Activated CD8-positive, alpha-beta T cell treated with anti-CD3 and anti-CD28 coated beads for 36 hours (primary cell): ENCODE measurements around the gene PTGER3. TPM values are rescaled to one million over a fixed set of nuclear protein-coding genes. Genes with fewer than 3 reads are reported as not detected.
"Not testable (repeated sequence)": the region's sequence is repeated elsewhere in the genome, so short reads cannot be mapped to it uniquely, and the experiment has no call there.

Experiments
- ATAC-seq: fragments of 200-7000 bp; cut with Tn5 transposase; one replicate; pipeline ENCODE4 v1.10.0; 2021; ENCODE audit warnings: mild to moderate bottlenecking, moderate library complexity
- CTCF ChIA-PET: fragments of 350-600 bp; sonication (Branson Sonifier 250); formaldehyde crosslinking; loops from one replicate; lab custom pipeline; 2021; ENCODE audit warnings: antibody characterized with exemption; lab: Charles Lee
- POLR2A ChIA-PET: fragments of 350-600 bp; sonication (Branson Sonifier 250); formaldehyde crosslinking; loops from one replicate; lab custom pipeline; 2021; ENCODE audit warnings: antibody characterized with exemption; lab: Charles Lee
- DNase-seq: peaks from one replicate; pipeline ENCODE4 v3.0.0-alpha.2; 2020
- H3K27ac Mint-ChIP-seq: one replicate; pipeline ENCODE4 v1.8.0; 2021; ENCODE audit warnings: mild to moderate bottlenecking, mixed read lengths
- H3K27me3 Mint-ChIP-seq: one replicate; pipeline ENCODE4 v1.8.0; 2021; ENCODE audit warnings: mixed read lengths
- H3K36me3 Mint-ChIP-seq: one replicate; pipeline ENCODE4 v1.8.0; 2021; ENCODE audit warnings: low read depth, mixed read lengths
- H3K4me1 Mint-ChIP-seq: one replicate; pipeline ENCODE4 v1.8.0; 2021; ENCODE audit warnings: low read depth, mixed read lengths
- H3K4me3 Mint-ChIP-seq: one replicate; pipeline ENCODE4 v1.8.0; 2021; ENCODE audit warnings: mild to moderate bottlenecking, moderate library complexity, mixed read lengths
- H3K9me3 Mint-ChIP-seq: one replicate; pipeline ENCODE4 v1.8.0; 2021; ENCODE audit warnings: mixed read lengths
- intact Hi-C: fragments of 100-400 bp; cut with micrococcal nuclease; formaldehyde crosslinking; loops from one replicate; pipeline ENCODE4 v1.10.0; 2022
- total RNA-seq, 2 experiments: library from RNA; stranded (reverse); gene quantifications; one replicate each; pipeline ENCODE4 v1.2.3, GENCODE V29; 2021
- TF ChIP-seq, protein P1 (sequence below): fragments of 200-600 bp; IDR thresholded peaks from one replicate; pipeline ENCODE4 v1.8.0; 2022; ENCODE audit warnings: antibody characterized with exemption, mild to moderate bottlenecking

Gene PTGER3
- total RNA-seq, 2 experiments from 2014 or later, result not detected

GRCh38 chr1:70948396-70949017, 99.1 kb downstream of the PTGER3 start:
- Mint-ChIP-seq H3K27ac (no peak overlapping the region), H3K27me3 (peaks cover 2% of the 10 kb centered on the region), H3K9me3 (no peaks in the 10 kb centered on the region), H3K4me3 (no peak overlapping the region), H3K36me3 (no peaks in the 10 kb centered on the region), H3K4me1 (no peaks in the 10 kb centered on the region)
- POLR2A ChIA-PET, result no interaction called here
- ATAC-seq (no peak), DNase-seq (no peak)
- TF ChIP-seq, protein P1, sequence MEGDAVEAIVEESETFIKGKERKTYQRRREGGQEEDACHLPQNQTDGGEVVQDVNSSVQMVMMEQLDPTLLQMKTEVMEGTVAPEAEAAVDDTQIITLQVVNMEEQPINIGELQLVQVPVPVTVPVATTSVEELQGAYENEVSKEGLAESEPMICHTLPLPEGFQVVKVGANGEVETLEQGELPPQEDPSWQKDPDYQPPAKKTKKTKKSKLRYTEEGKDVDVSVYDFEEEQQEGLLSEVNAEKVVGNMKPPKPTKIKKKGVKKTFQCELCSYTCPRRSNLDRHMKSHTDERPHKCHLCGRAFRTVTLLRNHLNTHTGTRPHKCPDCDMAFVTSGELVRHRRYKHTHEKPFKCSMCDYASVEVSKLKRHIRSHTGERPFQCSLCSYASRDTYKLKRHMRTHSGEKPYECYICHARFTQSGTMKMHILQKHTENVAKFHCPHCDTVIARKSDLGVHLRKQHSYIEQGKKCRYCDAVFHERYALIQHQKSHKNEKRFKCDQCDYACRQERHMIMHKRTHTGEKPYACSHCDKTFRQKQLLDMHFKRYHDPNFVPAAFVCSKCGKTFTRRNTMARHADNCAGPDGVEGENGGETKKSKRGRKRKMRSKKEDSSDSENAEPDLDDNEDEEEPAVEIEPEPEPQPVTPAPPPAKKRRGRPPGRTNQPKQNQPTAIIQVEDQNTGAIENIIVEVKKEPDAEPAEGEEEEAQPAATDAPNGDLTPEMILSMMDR, result no peak
- CTCF ChIA-PET, result no interaction called here
- intact Hi-C loops, result no loop called here

DNA sequence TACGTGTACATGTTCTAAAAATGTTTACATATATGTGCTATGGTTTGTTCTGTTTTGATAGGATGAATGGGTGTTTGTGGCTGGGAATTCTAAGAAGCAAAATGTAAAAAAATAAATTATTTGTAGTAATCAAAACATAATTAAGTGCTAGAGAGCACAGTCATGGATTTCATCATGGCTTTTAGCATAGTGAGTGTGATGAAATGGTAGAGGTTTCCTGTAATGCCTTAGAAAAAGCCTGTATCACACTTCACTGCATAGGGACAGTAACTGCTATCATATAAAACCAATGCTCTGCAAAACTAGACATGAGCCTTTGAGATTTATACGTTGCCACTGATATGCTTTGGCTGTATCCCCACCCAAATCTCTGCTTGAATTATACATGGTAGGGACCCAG, 99.8 kb downstream of the PTGER3 start:
- ATAC-seq (no peak), DNase-seq (no peak)
- Mint-ChIP-seq H3K4me1 (no peaks in the 10 kb centered on the region), H3K27ac (no peak overlapping the region), H3K36me3 (no peaks in the 10 kb centered on the region), H3K9me3 (no peaks in the 10 kb centered on the region), H3K27me3 (peaks cover 2% of the 10 kb centered on the region), H3K4me3 (no peak overlapping the region)
- TF ChIP-seq, protein P1, result no peak
- ChIA-PET POLR2A (no interaction called here), CTCF (no interaction called here)
- intact Hi-C loops, result no loop called here

- intact Hi-C loops, result no loop called here
- ATAC-seq (no peak), DNase-seq (no peak)
- peaks cover 1% of the 10 kb centered on the region for H3K27me3 Mint-ChIP-seq
- no peaks in the 10 kb centered on the region for H3K4me1 Mint-ChIP-seq
- ChIA-PET CTCF (no interaction called here), POLR2A (no interaction called here)
- H3K27ac Mint-ChIP-seq, result no peak overlapping the region
- no peak overlapping the region for H3K4me3 Mint-ChIP-seq
- H3K36me3 Mint-ChIP-seq, result no peaks in the 10 kb centered on the region
- no peaks in the 10 kb centered on the region for H3K9me3 Mint-ChIP-seq
- TF ChIP-seq, protein P1, result no peak
Observed at GRCh38 chr1:70945676-70946075, 101.9 kb downstream of the PTGER3 start.

DNA sequence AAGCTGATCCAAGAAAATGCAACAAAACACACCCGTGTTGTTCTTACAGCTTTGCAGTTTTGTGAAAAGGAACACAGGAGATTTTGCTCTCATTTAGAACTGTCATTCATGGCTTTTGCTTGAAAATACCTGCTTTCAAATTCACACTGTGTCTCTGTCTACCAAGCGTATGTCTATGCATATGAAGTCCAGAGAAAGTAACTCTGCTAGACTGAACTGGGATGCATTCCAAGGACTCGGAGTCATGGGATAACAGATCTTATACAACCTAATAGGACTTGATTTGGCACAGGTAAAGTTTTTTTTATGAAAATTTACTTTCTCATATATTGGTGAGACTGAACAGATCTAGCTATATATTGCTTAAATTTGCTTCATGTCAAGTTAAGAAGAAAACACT, 102.4 kb downstream of the PTGER3 start:
- intact Hi-C loops, result no loop called here
- ATAC-seq, result no peak
- no peaks in the 10 kb centered on the region for H3K9me3 Mint-ChIP-seq
- H3K27ac Mint-ChIP-seq, result no peak overlapping the region
- no peaks in the 10 kb centered on the region for H3K4me1 Mint-ChIP-seq
- H3K27me3 Mint-ChIP-seq, result peaks cover 1% of the 10 kb centered on the region
- TF ChIP-seq, protein P1, result no peak
- ChIA-PET POLR2A (no interaction called here), CTCF (no interaction called here)
- H3K4me3 Mint-ChIP-seq, result no peak overlapping the region
- DNase-seq, result no peak
- no peaks in the 10 kb centered on the region for H3K36me3 Mint-ChIP-seq

DNA sequence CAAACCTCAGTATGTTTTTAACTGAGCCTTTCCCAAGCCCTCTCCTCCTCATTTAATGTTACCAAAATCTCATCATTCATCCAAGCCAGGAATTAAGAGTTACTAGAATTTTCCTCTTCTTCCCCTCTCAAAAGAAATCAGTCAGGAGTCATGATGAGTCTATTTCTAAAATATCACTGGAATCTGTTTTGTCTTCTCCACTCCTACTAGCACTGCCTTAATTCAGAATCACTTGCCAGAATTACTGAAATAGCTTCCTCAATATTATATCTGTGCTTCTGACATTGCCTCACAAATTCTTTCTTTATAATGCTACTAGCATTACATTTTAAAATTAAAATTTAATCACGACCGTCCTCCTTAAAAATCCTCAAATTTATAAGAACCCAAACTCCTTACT, 106.1 kb downstream of the PTGER3 start:
- Mint-ChIP-seq H3K27me3 (no peaks in the 10 kb centered on the region), H3K27ac (no peak overlapping the region), H3K9me3 (peaks cover 2% of the 10 kb centered on the region), H3K4me1 (no peaks in the 10 kb centered on the region), H3K4me3 (no peak overlapping the region), H3K36me3 (no peaks in the 10 kb centered on the region)
- POLR2A ChIA-PET, result no interaction called here
- TF ChIP-seq, protein P1, result no peak
- intact Hi-C loops, result no loop called here
- no peak for DNase-seq
- CTCF ChIA-PET, result no interaction called here
- no peak for ATAC-seq

DNA sequence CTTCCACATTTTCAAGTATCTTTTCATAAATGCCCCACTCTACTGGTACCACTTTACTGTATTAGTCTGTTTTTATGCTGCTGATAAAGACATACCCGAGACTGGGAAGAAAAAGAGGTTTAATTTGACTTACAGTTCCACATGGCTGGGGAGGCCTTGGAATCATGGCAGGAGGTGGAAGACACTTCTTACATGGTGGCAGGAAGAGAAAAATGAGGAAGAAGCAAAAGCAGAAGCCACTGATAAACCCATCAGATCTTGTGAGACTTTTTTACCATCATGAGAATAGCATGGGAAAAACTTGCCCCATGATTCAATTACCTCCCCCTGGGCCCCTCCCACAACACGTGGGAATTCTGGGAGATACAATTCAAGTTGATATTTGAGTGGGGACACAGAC, 107.2 kb downstream of the PTGER3 start:
- H3K4me1 Mint-ChIP-seq, H3K9me3 Mint-ChIP-seq, H3K27ac Mint-ChIP-seq, CTCF ChIA-PET, ATAC-seq, intact Hi-C loops, H3K4me3 Mint-ChIP-seq, POLR2A ChIA-PET, H3K36me3 Mint-ChIP-seq, H3K27me3 Mint-ChIP-seq, DNase-seq: not testable (repeated sequence)
